Hepatocyte (in vitro differentiated cells): Measurements from ENCODE around the gene NCF4. TPM values are rescaled to one million over a fixed set of nuclear protein-coding genes. Genes with fewer than 3 reads are reported as not detected.

Experiments used
- DNase-seq: peaks from one replicate; pipeline ENCODE4 v3.0.0-alpha.2; 2016; ENCODE audit warnings: low spot score
- H2AFZ ChIP-seq: fragments of 200-600 bp; sonication (generic); 2 replicates; pipeline ENCODE4 v1.6.0; 2016; ENCODE audit warnings: antibody characterized with exemption, mild to moderate bottlenecking
- H3K27ac ChIP-seq: fragments of 200-600 bp; sonication (generic); 2 replicates; pipeline ENCODE4 v1.5.1; 2016; ENCODE audit warnings: mild to moderate bottlenecking
- H3K27me3 ChIP-seq: fragments of 200-600 bp; sonication (generic); 2 replicates; pipeline ENCODE4 v1.6.1; 2016
- H3K36me3 ChIP-seq: fragments of 200-600 bp; sonication (generic); replicated peaks from 2 replicates; pipeline ENCODE4 v1.5.1; 2016; ENCODE audit warnings: low read depth; ENCODE audit not compliant: insufficient read depth
- H3K4me1 ChIP-seq: fragments of 200-600 bp; sonication (generic); 2 replicates; pipeline ENCODE4 v1.5.1; 2016; ENCODE audit warnings: mild to moderate bottlenecking, moderate library complexity; ENCODE audit not compliant: insufficient read depth
- H3K4me2 ChIP-seq: fragments of 200-600 bp; sonication (generic); 2 replicates; pipeline ENCODE4 v1.6.0; 2016
- H3K4me3 ChIP-seq: fragments of 200-600 bp; sonication (generic); 2 replicates; pipeline ENCODE4 v1.5.1; 2016; ENCODE audit warnings: mild to moderate bottlenecking
- H3K79me2 ChIP-seq: fragments of 200-600 bp; sonication (generic); 2 replicates; pipeline ENCODE4 v1.6.0; 2017; ENCODE audit warnings: mild to moderate bottlenecking
- H3K9me2 ChIP-seq: fragments of 200-600 bp; sonication (generic); replicated peaks from 2 replicates; pipeline ENCODE4 v1.6.0; 2017; ENCODE audit warnings: mild to moderate bottlenecking; ENCODE audit not compliant: insufficient read depth
- H3K9me3 ChIP-seq: fragments of 200-600 bp; sonication (generic); 2 replicates; pipeline ENCODE4 v1.5.1; 2016; ENCODE audit warnings: low read depth, mild to moderate bottlenecking
- H4K20me1 ChIP-seq: fragments of 200-600 bp; sonication (generic); 2 replicates; pipeline ENCODE4 v1.6.0; 2016; ENCODE audit warnings: mild to moderate bottlenecking; ENCODE audit not compliant: insufficient read depth, poor library complexity, severe bottlenecking
- EZH2 ChIP-seq: fragments of 200-600 bp; sonication (generic); IDR thresholded peaks from 2 replicates; pipeline ENCODE4 v1.6.1; 2016; ENCODE audit warnings: antibody characterized with exemption, mild to moderate bottlenecking, borderline replicate concordance
- EZH2phosphoT487 ChIP-seq: fragments of 200-600 bp; sonication (generic); IDR thresholded peaks from one replicate; pipeline ENCODE4 v1.6.1; 2018; ENCODE audit warnings: antibody characterized with exemption, mild to moderate bottlenecking, low read depth, moderate library complexity; ENCODE audit not compliant: unreplicated experiment, severe bottlenecking
- WGBS: methylation state at CpG from one replicate; pipeline ENCODE4 v1.1.6; 2016; ENCODE audit warnings: low lambda C conversion rate; ENCODE audit errors: missing lambda C conversion rate; 5-methylcytosine and 5-hydroxymethylcytosine counted together
- polyA plus RNA-seq: library from polyadenylated mRNA; unstranded; fragments of >200 nt; fragmentation: Nextera tagmentation; extraction: Ambion mirVana; gene quantifications from 2 replicates; pipeline ENCODE4 v1.2.1, GENCODE V29; 2016
- total RNA-seq: library from RNA; depleted of rRNA; stranded (reverse); fragments of >200 nt; gene quantifications from 2 replicates; pipeline ENCODE4 v1.2.3, GENCODE V29; 2014
- TF ChIP-seq, protein P1 (sequence below): fragments of 200-600 bp; sonication (generic); IDR thresholded peaks from 2 replicates; pipeline ENCODE4 v1.5.1; 2016; ENCODE audit warnings: antibody characterized with exemption, mild to moderate bottlenecking; ENCODE audit not compliant: poor library complexity

NCF4 gene
- total and polyA plus RNA-seq, 2 experiments from 2014 or later: 0.37 to 0.54 TPM

DNA sequence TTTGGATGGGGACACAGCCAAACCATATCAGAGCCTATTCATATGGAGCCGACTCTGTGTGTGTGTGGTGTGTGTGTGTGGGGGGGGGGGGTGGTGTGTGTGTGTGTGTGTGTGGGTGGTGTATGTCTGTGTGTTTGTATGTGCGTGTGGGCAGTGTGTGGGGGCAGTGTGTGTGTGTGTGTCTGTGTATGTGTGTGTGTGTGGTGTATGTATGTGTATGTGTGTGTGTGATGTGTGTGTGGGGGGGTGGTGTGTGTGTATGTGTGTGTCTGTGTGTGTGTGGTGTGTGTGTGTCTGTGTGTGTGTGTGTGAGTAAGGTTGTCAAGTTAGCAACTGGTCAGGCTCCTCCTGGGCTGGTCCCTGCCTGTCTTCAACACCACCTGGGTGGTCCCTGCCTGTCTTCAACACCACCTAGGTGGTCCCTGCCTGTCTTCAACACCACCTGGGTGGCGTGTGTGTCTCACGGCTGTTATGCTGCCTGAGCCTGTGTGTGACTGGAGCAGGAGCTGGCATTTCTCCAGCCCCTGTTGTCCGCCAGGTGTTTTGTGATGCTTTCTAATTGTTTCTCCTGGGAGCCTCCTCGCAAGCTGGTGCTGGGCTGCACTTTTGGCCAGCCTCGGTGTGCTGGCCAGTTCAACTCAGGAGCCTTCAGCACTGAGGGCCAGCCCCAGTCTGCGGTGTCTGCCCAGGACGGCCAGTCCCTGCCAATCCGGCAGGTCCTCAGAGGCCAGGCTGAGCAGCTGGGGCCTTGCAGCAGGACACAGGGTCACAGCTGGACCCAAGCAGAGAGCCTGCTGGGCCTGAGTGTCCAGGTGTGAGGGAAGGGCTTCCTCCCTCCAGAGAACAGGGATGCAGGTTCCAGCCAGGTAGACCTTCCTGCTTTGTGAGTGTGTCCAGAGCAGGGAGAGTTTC, 22.4 kb upstream of the NCF4 start:
- H2AFZ ChIP-seq: no peak overlapping the region
- H3K4me2 ChIP-seq: no peak overlapping the region
- DNase-seq: no peak
- no peaks in the 10 kb centered on the region for H3K9me2 ChIP-seq
- no peak overlapping the region for H3K4me3 ChIP-seq
- H4K20me1 ChIP-seq: no peaks in the 10 kb centered on the region
- H3K27me3 ChIP-seq: peaks cover 7% of the 10 kb centered on the region
- H3K36me3 ChIP-seq: no peaks in the 10 kb centered on the region
- H3K9me3 ChIP-seq: no peaks in the 10 kb centered on the region
- no peak for TF ChIP-seq EZH2
- TF ChIP-seq, protein P1, sequence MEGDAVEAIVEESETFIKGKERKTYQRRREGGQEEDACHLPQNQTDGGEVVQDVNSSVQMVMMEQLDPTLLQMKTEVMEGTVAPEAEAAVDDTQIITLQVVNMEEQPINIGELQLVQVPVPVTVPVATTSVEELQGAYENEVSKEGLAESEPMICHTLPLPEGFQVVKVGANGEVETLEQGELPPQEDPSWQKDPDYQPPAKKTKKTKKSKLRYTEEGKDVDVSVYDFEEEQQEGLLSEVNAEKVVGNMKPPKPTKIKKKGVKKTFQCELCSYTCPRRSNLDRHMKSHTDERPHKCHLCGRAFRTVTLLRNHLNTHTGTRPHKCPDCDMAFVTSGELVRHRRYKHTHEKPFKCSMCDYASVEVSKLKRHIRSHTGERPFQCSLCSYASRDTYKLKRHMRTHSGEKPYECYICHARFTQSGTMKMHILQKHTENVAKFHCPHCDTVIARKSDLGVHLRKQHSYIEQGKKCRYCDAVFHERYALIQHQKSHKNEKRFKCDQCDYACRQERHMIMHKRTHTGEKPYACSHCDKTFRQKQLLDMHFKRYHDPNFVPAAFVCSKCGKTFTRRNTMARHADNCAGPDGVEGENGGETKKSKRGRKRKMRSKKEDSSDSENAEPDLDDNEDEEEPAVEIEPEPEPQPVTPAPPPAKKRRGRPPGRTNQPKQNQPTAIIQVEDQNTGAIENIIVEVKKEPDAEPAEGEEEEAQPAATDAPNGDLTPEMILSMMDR: no peak
- no peak for TF ChIP-seq EZH2phosphoT487
- no peaks in the 10 kb centered on the region for H3K79me2 ChIP-seq
- no peaks in the 10 kb centered on the region for H3K4me1 ChIP-seq
- 80% methylated on average over 10 of the region's 10 CpGs for WGBS
- no peak overlapping the region for H3K27ac ChIP-seq

DNA sequence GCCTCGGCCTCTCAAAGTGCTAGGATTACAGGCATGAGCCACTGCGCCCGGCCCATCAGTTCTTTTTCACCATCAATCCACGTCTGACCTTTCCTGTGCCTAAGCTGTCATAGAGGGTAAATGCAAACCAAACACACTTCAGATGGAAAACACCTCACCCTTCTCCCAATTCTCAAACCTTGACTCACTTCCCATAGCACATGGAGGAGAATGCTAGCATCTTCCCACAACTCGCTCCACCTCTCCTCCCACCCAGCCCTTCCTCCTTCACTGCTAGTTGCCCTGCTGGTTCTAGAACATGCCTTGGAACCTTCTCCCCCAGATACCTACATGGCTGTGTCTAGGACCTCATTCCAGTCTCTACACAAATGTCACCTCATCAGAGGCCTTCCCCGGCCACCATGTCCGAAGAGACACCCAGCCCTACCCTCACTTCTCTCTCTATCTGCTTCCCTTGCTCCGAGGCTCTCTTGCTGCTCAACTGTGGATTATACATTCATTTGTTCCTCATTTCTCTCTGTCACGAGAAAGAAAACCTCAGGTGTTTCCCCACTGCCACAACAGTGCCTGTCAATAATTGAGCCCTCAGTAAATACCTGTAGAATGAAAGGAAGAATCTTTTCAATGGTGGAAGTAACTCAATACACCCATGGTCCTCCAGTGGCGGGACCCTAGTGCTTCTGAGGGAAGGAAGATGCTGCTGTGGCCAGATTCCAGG, 21.3 kb upstream of the NCF4 start:
- no peak overlapping the region for H3K4me2 ChIP-seq
- H3K27ac ChIP-seq: no peak overlapping the region
- H2AFZ ChIP-seq: no peak overlapping the region
- no peaks in the 10 kb centered on the region for H3K4me1 ChIP-seq
- H3K9me2 ChIP-seq: no peaks in the 10 kb centered on the region
- WGBS: 85% methylated on average over 10 of the region's 10 CpGs
- TF ChIP-seq EZH2 (no peak), EZH2phosphoT487 (no peak)
- TF ChIP-seq, protein P1: no peak
- no peak overlapping the region for H3K4me3 ChIP-seq
- peaks cover 7% of the 10 kb centered on the region for H3K27me3 ChIP-seq
- H3K79me2 ChIP-seq: no peaks in the 10 kb centered on the region
- no peaks in the 10 kb centered on the region for H4K20me1 ChIP-seq
- DNase-seq: no peak
- H3K9me3 ChIP-seq: no peaks in the 10 kb centered on the region
- no peaks in the 10 kb centered on the region for H3K36me3 ChIP-seq

DNA sequence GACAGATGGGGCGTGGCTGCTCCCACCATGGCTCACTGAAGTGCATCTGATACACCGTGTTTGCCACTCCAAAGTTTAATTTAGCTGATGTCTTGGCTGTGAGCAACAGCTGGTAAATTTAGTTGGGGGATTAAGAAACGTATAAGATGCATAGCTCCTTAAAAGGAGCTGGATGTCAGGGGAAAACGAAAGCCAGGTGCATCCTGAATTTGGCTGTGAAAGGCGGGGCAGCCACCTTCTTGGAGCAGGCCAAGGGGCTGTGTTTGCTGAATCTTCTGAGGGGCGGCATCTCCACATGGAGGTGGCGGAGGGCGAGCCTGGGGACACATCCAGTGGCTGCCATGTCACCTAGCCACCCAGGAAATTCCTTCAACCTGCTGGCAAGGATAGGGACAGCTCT, 20.7 kb upstream of the NCF4 start:
- Histone ChIP-seq H3K27me3 (peaks cover 12% of the 10 kb centered on the region), H3K4me2 (no peak overlapping the region), H3K27ac (no peak overlapping the region), H3K36me3 (no peaks in the 10 kb centered on the region), H3K4me1 (no peaks in the 10 kb centered on the region), H3K9me3 (no peaks in the 10 kb centered on the region), H3K9me2 (no peaks in the 10 kb centered on the region), H3K4me3 (no peak overlapping the region), H4K20me1 (no peaks in the 10 kb centered on the region), H3K79me2 (no peaks in the 10 kb centered on the region), H2AFZ (no peak overlapping the region)
- 86% methylated on average over 8 of the region's 8 CpGs for WGBS
- no peak for DNase-seq
- TF ChIP-seq, protein P1: no peak
- TF ChIP-seq EZH2 (no peak), EZH2phosphoT487 (no peak)
